HepG2 (cell line): Measurements from ENCODE around the gene CRLF1. TPM values are rescaled to one million over a fixed set of nuclear protein-coding genes. Genes with fewer than 3 reads are reported as not detected.

ENCODE experiments used
- AKNA ChIP-seq: sonication (generic); formaldehyde crosslinking; IDR thresholded peaks from 2 replicates; pipeline ENCODE4 v1.4.0; 2020; ENCODE audit warnings: missing genetic modification reagents, borderline replicate concordance
- ATRX ChIP-seq: sonication (generic); formaldehyde crosslinking; IDR thresholded peaks from 2 replicates; pipeline ENCODE4 v1.4.0; 2020; ENCODE audit warnings: missing genetic modification reagents, borderline replicate concordance
- GLI4 ChIP-seq: sonication (generic); formaldehyde crosslinking; IDR thresholded peaks from 2 replicates; pipeline ENCODE4 v1.5.1; 2020; ENCODE audit warnings: missing genetic modification reagents, mild to moderate bottlenecking, moderate library complexity, borderline replicate concordance
- ZBTB40 ChIP-seq, 2 experiments: fragments of 450-650 bp in 1 of 2; sonication (generic) in 1 of 2; formaldehyde crosslinking in 1 of 2; IDR thresholded peaks; 2 replicates each; pipeline versions ENCODE4 v1.6.1 to v1.8.0; 2016 to 2022; ENCODE audit warnings: antibody characterized with exemption in 1 of 2, mild to moderate bottlenecking in 1 of 2, missing genetic modification reagents in 1 of 2
- ZC3H13 ChIP-seq: sonication (generic); formaldehyde crosslinking; IDR thresholded peaks from 2 replicates; pipeline ENCODE4 v1.8.1; 2023; ENCODE audit warnings: mild to moderate bottlenecking, missing genetic modification reagents, moderate library complexity
- ZFP36 ChIP-seq: fragments of 150-350 bp; IDR thresholded peaks from 2 replicates; pipeline ENCODE4 v1.6.1; 2018; ENCODE audit warnings: borderline replicate concordance, low read length, low read depth; ENCODE audit not compliant: partially characterized antibody
- ZNF230 ChIP-seq: sonication (generic); formaldehyde crosslinking; IDR thresholded peaks from 2 replicates; pipeline ENCODE4 v1.4.0; 2020; ENCODE audit warnings: mild to moderate bottlenecking, missing genetic modification reagents
- ZNF672 ChIP-seq: sonication (generic); formaldehyde crosslinking; IDR thresholded peaks from 2 replicates; pipeline ENCODE4 v1.8.1; 2022; ENCODE audit warnings: missing genetic modification reagents
- polyA plus RNA-seq, 8 experiments: library from polyadenylated mRNA; depleted of rRNA in 3 of 8; stranded (reverse) in 7 of 8; unstranded in 1 of 8; fragments of >200 nt; fragmentation: Illumina TruSeq in 4 of 8; extraction: Trizol in 4 of 8; gene quantifications; 2 replicates each; pipeline versions ENCODE4 v1.2.1 to v1.2.3, GENCODE V29; 2011 to 2016; ENCODE audit warnings: low read depth in 4 of 8, missing spikeins in 1 of 8, mixed read lengths in 1 of 8; ENCODE audit not compliant: insufficient read depth in 1 of 8
- total RNA-seq, 5 experiments: library from RNA; depleted of rRNA; stranded (reverse); fragments of >200 nt; fragmentation: Illumina TruSeq; extraction: Trizol; gene quantifications; 2 replicates each; pipeline ENCODE4 v1.2.3, GENCODE V29; 2016; ENCODE audit warnings: low read depth in 1 of 5
- TF ChIP-seq, protein P1 (sequence below): sonication (generic); formaldehyde crosslinking; IDR thresholded peaks from 2 replicates; pipeline ENCODE4 v1.4.0; 2020; ENCODE audit warnings: missing genetic modification reagents; ENCODE audit errors: not compliant biosample characterization
- TF ChIP-seq, protein P2 (sequence below): sonication (generic); formaldehyde crosslinking; conservative IDR thresholded peaks from 2 replicates; pipeline ENCODE4 v1.8.0; 2022; ENCODE audit warnings: mild to moderate bottlenecking, moderate library complexity, missing genetic modification reagents

CRLF1 gene
- total and polyA plus RNA-seq, 2 of the 13 experiments (the other 11 are each of a cell fraction or from before 2014, with no cell fraction given) = 217 to 296 TPM

DNA sequence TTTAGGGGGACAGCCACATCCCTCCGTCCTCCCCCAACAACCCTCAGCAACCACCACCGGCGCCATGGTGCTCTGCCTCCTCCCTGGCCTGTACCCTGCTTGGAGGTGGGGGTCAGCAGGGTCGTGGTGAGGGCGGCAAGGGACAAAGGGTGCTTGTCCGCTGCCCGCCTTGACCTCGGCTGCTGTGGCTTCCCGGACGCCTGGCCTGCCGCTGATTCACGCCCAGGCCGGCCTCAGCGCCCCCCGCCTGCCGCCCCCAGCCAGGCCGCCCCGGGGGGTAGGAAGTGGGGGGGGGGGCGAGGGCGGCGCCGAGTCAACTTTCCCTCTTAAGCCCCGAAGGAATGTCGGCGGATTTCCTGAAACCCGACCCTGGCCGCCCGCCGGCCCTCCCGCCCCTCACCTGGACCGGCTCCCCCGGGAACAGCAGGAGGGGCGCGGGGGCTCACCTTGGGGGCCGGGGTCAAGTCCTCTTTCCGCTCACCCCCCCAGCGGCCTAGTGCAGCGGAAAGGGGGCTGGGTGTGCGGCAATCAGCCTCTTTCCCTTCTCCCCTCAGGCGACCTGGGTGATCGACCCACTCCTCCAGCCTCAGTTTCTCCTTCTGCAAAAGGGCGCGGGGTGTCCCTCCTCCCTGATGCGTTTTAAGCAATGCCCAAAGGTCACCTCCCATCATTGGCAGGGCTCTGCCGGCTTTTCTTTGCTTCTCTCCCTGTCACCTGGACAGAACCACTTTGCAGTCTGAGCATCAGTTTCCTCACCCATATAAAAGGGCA, 4.1 kb upstream of the CRLF1 start (continued):
- TF ChIP-seq AKNA = no peak
- TF ChIP-seq GLI4 = no peak
- TF ChIP-seq ZNF672 = no peak
- no peak for TF ChIP-seq ZFP36
- no peak for TF ChIP-seq ATRX (CRISPR knock-in tag)
- no peak for TF ChIP-seq ZBTB40 (IDR thresholded peaks at IDR 0.05)
- no peak for TF ChIP-seq ZBTB40 (CRISPR knock-in tag; IDR thresholded peaks at IDR 0.05)
- TF ChIP-seq, protein P1, sequence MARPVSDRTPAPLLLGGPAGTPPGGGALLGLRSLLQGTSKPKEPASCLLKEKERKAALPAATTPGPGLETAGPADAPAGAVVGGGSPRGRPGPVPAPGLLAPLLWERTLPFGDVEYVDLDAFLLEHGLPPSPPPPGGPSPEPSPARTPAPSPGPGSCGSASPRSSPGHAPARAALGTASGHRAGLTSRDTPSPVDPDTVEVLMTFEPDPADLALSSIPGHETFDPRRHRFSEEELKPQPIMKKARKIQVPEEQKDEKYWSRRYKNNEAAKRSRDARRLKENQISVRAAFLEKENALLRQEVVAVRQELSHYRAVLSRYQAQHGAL (CRISPR knock-in tag) = no peak
- TF ChIP-seq ZC3H13 (CRISPR knock-in tag) = no peak; the same call in 1 of the 2 replicates
- TF ChIP-seq, protein P2, sequence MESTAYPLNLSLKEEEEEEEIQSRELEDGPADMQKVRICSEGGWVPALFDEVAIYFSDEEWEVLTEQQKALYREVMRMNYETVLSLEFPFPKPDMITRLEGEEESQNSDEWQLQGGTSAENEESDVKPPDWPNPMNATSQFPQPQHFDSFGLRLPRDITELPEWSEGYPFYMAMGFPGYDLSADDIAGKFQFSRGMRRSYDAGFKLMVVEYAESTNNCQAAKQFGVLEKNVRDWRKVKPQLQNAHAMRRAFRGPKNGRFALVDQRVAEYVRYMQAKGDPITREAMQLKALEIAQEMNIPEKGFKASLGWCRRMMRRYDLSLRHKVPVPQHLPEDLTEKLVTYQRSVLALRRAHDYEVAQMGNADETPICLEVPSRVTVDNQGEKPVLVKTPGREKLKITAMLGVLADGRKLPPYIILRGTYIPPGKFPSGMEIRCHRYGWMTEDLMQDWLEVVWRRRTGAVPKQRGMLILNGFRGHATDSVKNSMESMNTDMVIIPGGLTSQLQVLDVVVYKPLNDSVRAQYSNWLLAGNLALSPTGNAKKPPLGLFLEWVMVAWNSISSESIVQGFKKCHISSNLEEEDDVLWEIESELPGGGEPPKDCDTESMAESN (CRISPR knock-in tag) = peak; percentile 62; the same call in 1 of the 2 replicates
- TF ChIP-seq ZNF230 (CRISPR knock-in tag) = no peak
